ENCODE measurements around the gene MLLT1.

The MLLT1 gene

DNA sequence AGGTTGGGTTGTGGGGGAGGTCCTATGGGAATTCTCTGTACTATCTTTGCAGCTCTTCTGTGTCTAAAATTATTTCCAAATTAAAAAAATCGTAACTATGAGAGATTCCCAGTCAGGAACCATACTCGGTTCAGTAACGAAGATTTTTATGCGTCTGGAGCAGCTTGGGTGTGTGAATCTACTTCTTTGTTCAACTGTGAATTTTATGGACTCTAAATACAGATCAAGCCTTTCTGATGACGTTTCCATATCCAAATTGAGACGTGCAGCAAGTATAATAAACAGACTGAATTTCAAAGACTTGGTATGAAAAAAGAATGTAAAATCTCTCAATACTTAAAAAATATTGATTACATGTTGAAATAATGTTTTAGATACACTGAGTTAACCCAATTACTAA, 30.9 kb downstream of the MLLT1 start:
- no peak overlapping the region for H3K27ac ChIP-seq
- no peak overlapping the region for H3K4me3 ChIP-seq (ENCODE audit: low read depth in 1 of 2, low read length in 1 of 2)
- H3K27me3 ChIP-seq, result no peaks in the 10 kb centered on the region
- TF ChIP-seq, protein P1, sequence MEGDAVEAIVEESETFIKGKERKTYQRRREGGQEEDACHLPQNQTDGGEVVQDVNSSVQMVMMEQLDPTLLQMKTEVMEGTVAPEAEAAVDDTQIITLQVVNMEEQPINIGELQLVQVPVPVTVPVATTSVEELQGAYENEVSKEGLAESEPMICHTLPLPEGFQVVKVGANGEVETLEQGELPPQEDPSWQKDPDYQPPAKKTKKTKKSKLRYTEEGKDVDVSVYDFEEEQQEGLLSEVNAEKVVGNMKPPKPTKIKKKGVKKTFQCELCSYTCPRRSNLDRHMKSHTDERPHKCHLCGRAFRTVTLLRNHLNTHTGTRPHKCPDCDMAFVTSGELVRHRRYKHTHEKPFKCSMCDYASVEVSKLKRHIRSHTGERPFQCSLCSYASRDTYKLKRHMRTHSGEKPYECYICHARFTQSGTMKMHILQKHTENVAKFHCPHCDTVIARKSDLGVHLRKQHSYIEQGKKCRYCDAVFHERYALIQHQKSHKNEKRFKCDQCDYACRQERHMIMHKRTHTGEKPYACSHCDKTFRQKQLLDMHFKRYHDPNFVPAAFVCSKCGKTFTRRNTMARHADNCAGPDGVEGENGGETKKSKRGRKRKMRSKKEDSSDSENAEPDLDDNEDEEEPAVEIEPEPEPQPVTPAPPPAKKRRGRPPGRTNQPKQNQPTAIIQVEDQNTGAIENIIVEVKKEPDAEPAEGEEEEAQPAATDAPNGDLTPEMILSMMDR (IDR thresholded peaks at IDR 0.05), result no peak
- H3K9me3 ChIP-seq, result no peaks in the 10 kb centered on the region
- H3K36me3 ChIP-seq, result no peaks in the 10 kb centered on the region
- H3K4me1 ChIP-seq (ENCODE audit: control insufficient read depth in 1 of 2, insufficient read depth in 1 of 2, low read depth in 1 of 2, low read length in 1 of 2), result peaks cover 34 to 51% of the 10 kb centered on the region in 2 experiments

DNA sequence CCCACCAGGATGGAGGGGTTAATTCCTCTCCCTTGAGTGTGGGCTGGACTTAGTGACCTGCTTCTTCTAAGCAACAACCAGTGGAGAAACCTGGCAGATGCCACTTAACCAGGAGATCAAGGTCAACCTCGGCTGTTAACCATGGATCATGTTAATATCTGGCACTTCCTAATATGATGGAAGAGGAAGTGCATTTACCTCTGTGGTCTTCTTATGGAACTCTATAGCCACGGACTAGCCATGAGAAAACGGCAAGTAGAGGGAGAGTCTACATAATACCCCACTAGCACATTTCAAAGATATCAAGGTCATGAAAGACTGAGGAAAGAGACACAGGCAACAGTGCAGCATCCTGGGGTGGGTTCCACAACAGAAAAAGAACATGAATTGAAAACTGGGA, 31.4 kb downstream of the MLLT1 start:
- Histone ChIP-seq H3K4me1 (ENCODE audit: control insufficient read depth in 1 of 2, insufficient read depth in 1 of 2, low read depth in 1 of 2, low read length in 1 of 2) (peaks cover 38 to 56% of the 10 kb centered on the region in 2 experiments), H3K27me3 (no peaks in the 10 kb centered on the region), H3K4me3 (ENCODE audit: low read depth in 1 of 2, low read length in 1 of 2) (no peak overlapping the region), H3K27ac (no peak overlapping the region), H3K9me3 (no peaks in the 10 kb centered on the region), H3K36me3 (no peaks in the 10 kb centered on the region)
- TF ChIP-seq, protein P1 (IDR thresholded peaks at IDR 0.05), result no peak

DNA sequence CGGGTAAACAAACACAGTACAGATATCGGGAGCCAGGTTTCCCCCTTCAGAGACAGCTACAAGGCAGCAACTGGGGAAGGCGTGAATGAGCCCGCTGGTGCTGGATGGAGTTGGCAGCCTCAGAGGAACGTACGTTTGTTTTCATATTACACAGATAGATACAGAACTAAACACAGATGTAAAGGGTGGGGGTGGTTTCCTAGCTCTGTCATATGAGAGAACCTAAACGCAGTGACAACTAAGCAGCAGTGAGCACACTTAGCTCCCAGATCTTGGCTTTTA, 32.8 kb downstream of the MLLT1 start:
- H3K27me3 ChIP-seq, result no peaks in the 10 kb centered on the region

DNA sequence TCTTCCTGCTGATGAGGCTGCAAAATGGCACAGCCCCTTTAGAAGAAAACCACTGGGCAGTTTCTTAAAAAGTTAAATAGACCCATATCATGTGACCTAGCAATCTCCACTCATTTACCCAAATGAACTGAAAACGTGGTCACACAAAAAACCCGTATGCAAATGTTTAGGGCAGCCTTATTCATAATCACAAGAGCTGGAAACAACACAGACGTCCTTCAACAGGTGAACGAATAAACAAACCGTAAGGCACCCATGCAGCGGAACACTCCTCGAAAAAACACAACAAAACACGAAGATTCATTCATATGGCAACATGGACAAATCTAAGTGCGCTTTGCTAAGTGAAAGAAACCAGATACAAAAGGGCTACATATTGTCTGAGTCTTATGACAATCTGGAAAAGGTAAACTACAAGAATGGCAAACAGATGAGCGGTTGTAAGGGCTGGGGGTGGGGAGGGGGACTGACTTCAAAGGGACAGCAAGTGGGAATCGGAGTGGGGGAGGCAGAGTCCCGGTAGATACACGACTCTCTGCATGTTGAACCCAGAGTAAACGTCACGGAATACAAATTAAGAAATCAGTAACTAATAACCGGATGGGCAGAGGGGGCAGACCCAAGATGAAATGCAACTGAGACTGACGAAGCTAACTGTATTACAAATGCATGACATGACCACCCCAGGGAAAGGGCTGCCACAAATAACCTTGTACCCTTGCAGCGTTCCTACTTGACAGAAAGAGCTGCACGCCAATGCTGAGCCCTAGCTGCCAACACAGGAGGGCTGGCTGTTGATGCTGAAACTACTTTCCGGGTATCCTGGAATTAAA, 33.4 kb downstream of the MLLT1 start:
- TF ChIP-seq, protein P1 (IDR thresholded peaks at IDR 0.05), result no peak
- Histone ChIP-seq H3K4me3 (ENCODE audit: low read depth in 1 of 2, low read length in 1 of 2) (no peak overlapping the region), H3K27me3 (no peaks in the 10 kb centered on the region), H3K4me1 (ENCODE audit: control insufficient read depth in 1 of 2, insufficient read depth in 1 of 2, low read depth in 1 of 2, low read length in 1 of 2) (peaks cover 34 to 47% of the 10 kb centered on the region in 2 experiments), H3K9me3 (no peaks in the 10 kb centered on the region), H3K36me3 (no peaks in the 10 kb centered on the region), H3K27ac (no peak overlapping the region)

More for the DNA sequence above, 32.8 kb downstream of the MLLT1 start:
- Histone ChIP-seq H3K4me1 (ENCODE audit: control insufficient read depth in 1 of 2, insufficient read depth in 1 of 2, low read depth in 1 of 2, low read length in 1 of 2) (peaks cover 39 to 53% of the 10 kb centered on the region in 2 experiments), H3K36me3 (no peaks in the 10 kb centered on the region), H3K4me3 (ENCODE audit: low read depth in 1 of 2, low read length in 1 of 2) (no peak overlapping the region), H3K27ac (no peak overlapping the region), H3K9me3 (no peaks in the 10 kb centered on the region)
- TF ChIP-seq, protein P1 (IDR thresholded peaks at IDR 0.05), result no peak

DNA sequence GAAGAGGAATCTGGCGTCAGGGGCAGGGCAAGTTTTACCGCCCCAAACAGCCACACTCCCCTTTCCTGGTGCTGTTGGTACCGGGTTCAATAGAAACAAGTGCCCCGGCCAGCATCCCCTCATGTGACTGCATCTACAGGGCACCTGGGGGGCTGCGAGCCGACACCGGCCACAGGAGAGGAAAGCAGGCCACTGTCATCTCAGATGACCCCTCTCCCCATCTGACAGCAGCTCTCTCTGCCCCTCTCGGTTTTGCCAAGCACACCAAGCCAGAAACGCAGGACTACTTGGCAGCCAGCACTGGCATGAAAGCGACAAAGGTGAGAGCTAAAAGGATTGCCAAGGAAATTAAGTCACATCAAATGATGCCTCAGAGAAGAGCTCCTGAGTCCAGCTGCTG, 37.1 kb downstream of the MLLT1 start:
- no peak overlapping the region for H3K27ac ChIP-seq
- H3K36me3 ChIP-seq, result no peaks in the 10 kb centered on the region
- H3K9me3 ChIP-seq, result no peaks in the 10 kb centered on the region
- TF ChIP-seq, protein P1 (IDR thresholded peaks at IDR 0.05), result no peak
- peaks cover 7 to 19% of the 10 kb centered on the region in 2 experiments for H3K4me1 ChIP-seq (ENCODE audit: control insufficient read depth in 1 of 2, insufficient read depth in 1 of 2, low read depth in 1 of 2, low read length in 1 of 2)
- no peak overlapping the region for H3K4me3 ChIP-seq (ENCODE audit: low read depth in 1 of 2, low read length in 1 of 2)
- no peaks in the 10 kb centered on the region for H3K27me3 ChIP-seq
